GM18517 (cell line): ENCODE results near the gene BEND5.

Experiments used
- ATAC-seq: cut with Tn5 transposase; IDR thresholded peaks from one replicate; pipeline ENCODE4 v1.9.1; 2021; ENCODE audit warnings: mild to moderate bottlenecking, moderate library complexity; ENCODE audit not compliant: unreplicated experiment

BEND5 gene

DNA sequence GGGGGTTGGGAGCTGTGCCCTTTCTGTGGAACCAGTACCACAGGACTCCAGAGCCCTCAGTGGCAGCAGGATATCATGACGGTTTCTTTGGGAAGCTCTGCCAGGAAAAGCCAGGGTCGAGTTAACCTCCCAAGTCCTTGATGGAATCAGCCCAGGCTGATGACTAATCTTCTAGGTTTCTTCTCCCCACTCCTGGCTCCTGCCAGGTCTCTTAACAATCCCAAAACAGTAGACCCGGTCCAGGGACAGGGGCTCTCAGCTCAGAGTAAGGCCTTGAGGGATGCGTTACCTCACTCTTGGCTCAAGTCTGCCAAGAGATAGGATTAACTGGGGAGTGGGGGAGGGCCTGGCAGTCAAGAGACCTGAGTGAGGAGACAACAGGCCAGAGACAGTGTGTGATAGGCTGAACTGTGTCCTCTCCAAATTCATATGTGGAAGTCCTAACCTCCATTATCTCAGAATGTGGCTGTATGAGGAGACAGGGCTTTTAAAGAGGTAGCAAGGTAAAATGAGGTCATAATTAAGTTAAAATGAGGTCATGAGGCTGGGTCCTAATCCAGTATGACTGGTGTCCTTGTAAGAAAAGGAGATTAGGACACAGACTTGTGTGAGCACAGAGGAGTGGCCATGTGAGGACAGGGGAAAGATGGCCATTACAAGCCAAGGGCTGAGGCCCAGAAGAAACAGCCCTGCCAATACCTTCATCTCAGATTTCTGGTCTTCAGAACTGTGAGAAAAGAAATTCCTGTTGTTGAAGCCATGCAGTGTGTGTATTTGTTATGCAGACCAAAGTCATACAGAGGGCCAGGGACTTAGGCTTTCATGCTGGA lies 95.0 kb downstream of the BEND5 start:
- no peak for ATAC-seq

- no peak for ATAC-seq
Measured at GRCh38 chr1:48680411-48681035, 96.2 kb downstream of the BEND5 start.

DNA sequence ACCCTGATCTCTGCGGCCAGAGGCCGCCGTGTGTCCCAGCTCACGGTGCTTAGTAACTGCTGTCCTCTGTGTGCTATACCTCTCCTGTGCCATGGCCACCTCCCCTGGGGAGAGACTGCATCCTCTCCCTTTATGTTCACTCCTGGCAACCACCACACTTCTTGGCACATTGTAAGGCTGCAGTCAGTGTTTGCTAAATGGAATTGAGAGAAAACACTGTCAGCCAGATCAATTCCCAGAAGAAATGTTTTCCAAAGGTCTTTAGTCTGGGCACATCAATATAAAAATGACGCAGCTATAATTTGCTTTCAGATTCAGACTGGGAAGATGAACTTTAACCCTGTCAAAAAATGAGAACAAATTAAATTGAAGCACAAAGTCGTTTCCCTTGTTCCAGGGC lies 96.8 kb downstream of the BEND5 start:
- no peak for ATAC-seq

GRCh38 chr1:48678710-48679505 lies 97.8 kb downstream of the BEND5 start:
- no peak for ATAC-seq
